K562 (cell line): ENCODE results near the gene SCYL1. TPM values are rescaled to one million over a fixed set of nuclear protein-coding genes. Genes with fewer than 3 reads are reported as not detected.

Experiments used
- ATAC-seq: fragments of 200-7000 bp; cut with Tn5 transposase; 3 replicates; pipeline ENCODE4 v1.9.1; 2020; ENCODE audit warnings: moderate library complexity
- BruUV-seq: library from RNA; stranded (reverse); fragments of 400-500 nt; replicated peaks from 2 replicates; lab custom pipeline; 2021; lab: Mats Ljungman, UMichigan
- CTCF ChIA-PET: fragments of 300-600 bp; formaldehyde crosslinking; extraction: SDS; loops from one replicate; lab custom pipeline; 2021; ENCODE audit warnings: low intra/inter-chr PET ratio; lab: Yijun Ruan, JAX
- POLR2A ChIA-PET: fragments of 300-600, 350-650 bp; sonication (Branson Sonifier 250); formaldehyde crosslinking; extraction: SDS; loops from one replicate; lab custom pipeline; 2021; ENCODE audit warnings: antibody characterized with exemption, inconsistent platforms; lab: Yijun Ruan, JAX
- DNase-seq, 4 experiments: peaks; one replicate each; pipeline versions ENCODE4 v3.0.0 to v3.0.0-alpha.2; 2011 to 2018; ENCODE audit warnings: low spot score in 3 of 4, mixed read lengths in 3 of 4; ENCODE audit errors: extremely low read depth in 1 of 4
- FAIRE-seq: peaks from 2 replicates; lab custom pipeline; 2011; peaks lifted over from hg19 to GRCh38; lab: Jason Lieb, UNC
- H2AFZ ChIP-seq: 2 replicates; pipeline ENCODE4 v1.6.0; 2011; ENCODE audit warnings: low read depth, low read length, control low read depth, inconsistent platforms
- H3K27ac ChIP-seq: fragments of 200-600 bp; 3 replicates; pipeline ENCODE4 v1.8.0; 2011; ENCODE audit warnings: low read depth, mild to moderate bottlenecking, control low read depth, inconsistent platforms, low read length, moderate library complexity, mixed read lengths; ENCODE audit errors: extremely low read depth
- H3K27me3 ChIP-seq, 2 experiments: fragments of 300-600 bp in 1 of 2; 2 replicates in 1 of 2; 3 replicates in 1 of 2; pipeline versions ENCODE4 v1.6.0 to v1.8.0; 2011; ENCODE audit warnings: inconsistent platforms in 2 of 2, low read length in 2 of 2, mild to moderate bottlenecking in 1 of 2, mixed read lengths in 1 of 2, moderate library complexity in 1 of 2; ENCODE audit not compliant: control insufficient read depth in 2 of 2, insufficient read depth in 2 of 2
- H3K36me3 ChIP-seq: fragments of 300-600 bp; 3 replicates; pipeline ENCODE4 v1.8.0; 2011; ENCODE audit warnings: mild to moderate bottlenecking, low read length, inconsistent platforms; ENCODE audit not compliant: control insufficient read depth, insufficient read depth
- H3K4me1 ChIP-seq, 2 experiments: fragments of 200-600 bp in 1 of 2; replicated peaks in 1 of 2; 2 replicates in 1 of 2; 3 replicates in 1 of 2; pipeline versions ENCODE4 v1.5.1 to v1.8.0; 2011; ENCODE audit warnings: inconsistent platforms in 2 of 2, low read length in 2 of 2, mild to moderate bottlenecking in 1 of 2, mixed read lengths in 1 of 2, moderate library complexity in 1 of 2; ENCODE audit not compliant: control insufficient read depth in 2 of 2, insufficient read depth in 2 of 2
- H3K4me2 ChIP-seq: 2 replicates; pipeline ENCODE4 v1.6.1; 2011; ENCODE audit warnings: low read length, control low read depth, inconsistent platforms, mixed read lengths; ENCODE audit not compliant: insufficient read depth
- H3K4me3 ChIP-seq: fragments of 200-600 bp; sonication (generic), shearing (Covaris generic); 2 replicates; pipeline ENCODE4 v1.5.1; 2016; ENCODE audit warnings: control low read depth, inconsistent platforms
- H3K79me2 ChIP-seq: fragments of 200-600 bp; 3 replicates; pipeline ENCODE4 v1.8.0; 2011; ENCODE audit warnings: low read length, inconsistent platforms; ENCODE audit not compliant: control insufficient read depth, insufficient read depth
- H3K9ac ChIP-seq, 2 experiments: 2 replicates each; pipeline versions ENCODE4 v1.6.0 to v1.6.1; 2011; ENCODE audit warnings: low read depth in 2 of 2, low read length in 2 of 2, control low read depth in 1 of 2, inconsistent platforms in 1 of 2, mild to moderate bottlenecking in 1 of 2, mixed read lengths in 1 of 2; ENCODE audit not compliant: insufficient read depth in 1 of 2
- H3K9me1 ChIP-seq: one replicate; pipeline ENCODE4 v1.6.0; 2011; ENCODE audit warnings: inconsistent platforms, mild to moderate bottlenecking, low read length, moderate library complexity; ENCODE audit not compliant: control insufficient read depth, insufficient read depth
- H3K9me3 ChIP-seq: replicated peaks from 2 replicates; pipeline ENCODE4 v1.5.1; 2011; ENCODE audit warnings: low read depth, low read length, inconsistent platforms; ENCODE audit not compliant: control insufficient read depth, insufficient read depth
- H4K20me1 ChIP-seq: replicated peaks from 2 replicates; pipeline ENCODE4 v1.6.1; 2011; ENCODE audit warnings: low read length, inconsistent platforms, mixed read lengths; ENCODE audit not compliant: control insufficient read depth, insufficient read depth
- KLF6 ChIP-seq: fragments of 250-450 bp; sonication (Bioruptor Pico); IDR thresholded peaks from 2 replicates; pipeline ENCODE4 v1.4.0; 2020; ENCODE audit warnings: mild to moderate bottlenecking, moderate library complexity, borderline replicate concordance
- POLR2G ChIP-seq: fragments of 200-400 bp; formaldehyde crosslinking; IDR thresholded peaks from 2 replicates; pipeline ENCODE4 v1.6.1; 2017; ENCODE audit warnings: low read depth, mild to moderate bottlenecking, antibody characterized with exemption, low read length, moderate library complexity
- PPARD ChIP-seq: fragments of 250-450 bp; sonication (Bioruptor Pico); IDR thresholded peaks from 2 replicates; pipeline ENCODE4 v1.8.0; 2022; ENCODE audit warnings: inconsistent platforms, mild to moderate bottlenecking, moderate library complexity
- PYGO2 ChIP-seq: fragments of 450-650 bp; IDR thresholded peaks from 2 replicates; pipeline ENCODE4 v1.6.1; 2016; ENCODE audit warnings: mild to moderate bottlenecking, missing genetic modification characterization, moderate library complexity, missing compliant biosample characterization
- SRF ChIP-seq, 2 experiments: fragments of 250-450, 450-650 bp in 1 of 2; sonication (Bioruptor Pico) in 1 of 2; sonication (generic) in 1 of 2; formaldehyde crosslinking; IDR thresholded peaks; 2 replicates each; pipeline versions ENCODE4 v1.5.0 to v1.5.1; 2020 to 2022; ENCODE audit warnings: mild to moderate bottlenecking in 1 of 2, missing genetic modification reagents in 1 of 2
- WGBS: fragments of 100-300 bp; shearing (Covaris generic); methylation state at CpG from one replicate; pipeline ENCODE4 v1.1.6; 2016; ENCODE audit warnings: low coverage, mixed read lengths; ENCODE audit not compliant: insufficient coverage; ENCODE audit errors: missing lambda C conversion rate; 5-methylcytosine and 5-hydroxymethylcytosine counted together
- in situ Hi-C: fragments of 300-500 bp; cut with MboI; formaldehyde crosslinking; loops from 4 replicates; pipeline ENCODE4 v1.15.0; 2018; ENCODE audit warnings: inconsistent platforms, mixed read lengths
- intact Hi-C: fragments of 100-400 bp; cut with micrococcal nuclease; formaldehyde crosslinking; loops from 2 replicates; pipeline ENCODE4 v1.14.2; 2022
- polyA plus RNA-seq, 8 experiments: library from polyadenylated mRNA; depleted of rRNA in 4 of 8; stranded (reverse) in 5 of 8; unstranded in 3 of 8; fragments of >200 nt; fragmentation: Nextera tagmentation in 2 of 8; fragmentation: Illumina TruSeq in 1 of 8; extraction: Ambion mirVana in 2 of 8; extraction: Trizol in 1 of 8; gene quantifications; 2 replicates each; pipeline versions ENCODE4 v1.2.1 to v1.2.3, GENCODE V29; 2011 to 2014; ENCODE audit warnings: inconsistent platforms in 1 of 8, missing spikeins in 1 of 8
- total RNA-seq, 7 experiments: library from RNA; depleted of rRNA in 6 of 7; stranded (reverse); fragments of >200 nt in 6 of 7; fragmentation: Illumina TruSeq in 2 of 7; extraction: Trizol in 2 of 7; gene quantifications; 2 replicates each; pipeline versions ENCODE4 v1.2.1 to v1.2.3, GENCODE V29; 2011 to 2021; ENCODE audit warnings: low replicate concordance in 1 of 7
- TF ChIP-seq, protein P1 (sequence below): IDR thresholded peaks from 2 replicates; pipeline ENCODE4 v1.6.1; 2011; ENCODE audit warnings: borderline replicate concordance, low read depth, mild to moderate bottlenecking, moderate library complexity, low read length; ENCODE audit not compliant: insufficient read depth, poor library complexity, severe bottlenecking
- TF ChIP-seq, protein P2 (sequence below): fragments of 450-650 bp; formaldehyde crosslinking; IDR thresholded peaks from 2 replicates; pipeline ENCODE4 v1.4.0; 2020; ENCODE audit warnings: mild to moderate bottlenecking, moderate library complexity
- TF ChIP-seq, protein P3 (sequence below): sonication (generic); formaldehyde crosslinking; IDR thresholded peaks from 2 replicates; pipeline ENCODE4 v1.8.1; 2023; ENCODE audit warnings: mild to moderate bottlenecking, missing genetic modification reagents
- TF ChIP-seq, protein P4 (sequence below): fragments of 450-650 bp; formaldehyde crosslinking; IDR thresholded peaks from 2 replicates; pipeline ENCODE4 v1.4.0; 2022; ENCODE audit warnings: missing genetic modification characterization
- TF ChIP-seq, protein P5 (sequence below): sonication (generic); formaldehyde crosslinking; IDR thresholded peaks from 2 replicates; pipeline ENCODE4 v1.5.0; 2020; ENCODE audit warnings: missing genetic modification reagents

SCYL1 gene
- total and polyA plus RNA-seq, 9 of the 15 experiments (the other 6 are each of a cell fraction or from before 2014, with no cell fraction given) = 1.9 to 145 (median 57.6) TPM

DNA sequence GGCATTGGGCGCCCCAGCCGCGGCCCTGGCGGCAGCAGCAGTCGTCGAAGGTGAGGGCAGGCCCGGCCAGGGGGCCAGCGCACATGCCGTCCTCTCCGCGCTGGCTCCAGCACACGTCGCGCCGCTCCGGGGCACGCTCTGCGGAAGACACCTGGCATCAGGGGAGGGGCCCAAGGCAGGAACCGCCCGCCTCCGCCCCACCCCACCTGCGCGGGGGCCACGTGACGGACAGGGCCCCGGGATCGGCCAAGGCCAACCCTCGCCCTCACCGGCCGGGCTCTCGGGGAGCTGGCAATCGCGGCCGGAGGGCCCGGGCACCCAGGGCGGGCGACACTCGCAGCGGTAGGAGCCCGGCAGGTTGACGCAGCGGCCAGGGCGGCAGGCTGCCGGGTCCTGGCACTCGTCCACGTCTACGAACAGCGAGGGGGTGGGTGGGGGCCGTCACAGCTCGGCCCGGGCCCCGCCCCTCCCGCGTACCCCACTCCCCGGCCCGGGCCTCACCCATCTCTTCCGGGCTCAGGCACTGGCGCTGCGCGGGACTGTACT, 14.9 kb downstream of the SCYL1 start:
- Histone ChIP-seq H3K27me3 (no peaks in the 10 kb centered on the region), H3K79me2 (no peaks in the 10 kb centered on the region; the same call in 2 of the 3 replicates), H2AFZ (peak overlapping the region; percentile 99; the same call in 1 of the 2 replicates), H4K20me1 (no peaks in the 10 kb centered on the region), H3K36me3 (peaks cover 44% of the 10 kb centered on the region; the same call in 1 of the 3 replicates), H3K4me2 (peak overlapping the region; percentile 99), H3K27ac (peak overlapping the region; percentile 78; the same call in 1 of the 3 replicates), H3K9me1 (no peaks in the 10 kb centered on the region), H3K4me3 (peak overlapping the region; percentile 76), H3K9me3 (no peaks in the 10 kb centered on the region), H3K9ac (peak overlapping the region in 1 of 2 experiments; percentile 95; a peak in 3 of 4 replicates), H3K4me1 (peaks cover 9 to 46% of the 10 kb centered on the region in 2 experiments)
- no TSS peak for BruUV-seq
- ATAC-seq (no peak; the same call in 2 of the 3 replicates), DNase-seq (peak in 1 of 4 experiments; percentile 44), FAIRE-seq (no peak)
- TF ChIP-seq POLR2G (peak; percentile 64), KLF6 (peak; percentile 26; the same call in 1 of the 2 replicates), PPARD (CRISPR knock-in tag) (no peak), SRF (CRISPR knock-in tag; IDR thresholded peaks at IDR 0.05) (no peak), PYGO2 (no peak)
- TF ChIP-seq, protein P1, sequence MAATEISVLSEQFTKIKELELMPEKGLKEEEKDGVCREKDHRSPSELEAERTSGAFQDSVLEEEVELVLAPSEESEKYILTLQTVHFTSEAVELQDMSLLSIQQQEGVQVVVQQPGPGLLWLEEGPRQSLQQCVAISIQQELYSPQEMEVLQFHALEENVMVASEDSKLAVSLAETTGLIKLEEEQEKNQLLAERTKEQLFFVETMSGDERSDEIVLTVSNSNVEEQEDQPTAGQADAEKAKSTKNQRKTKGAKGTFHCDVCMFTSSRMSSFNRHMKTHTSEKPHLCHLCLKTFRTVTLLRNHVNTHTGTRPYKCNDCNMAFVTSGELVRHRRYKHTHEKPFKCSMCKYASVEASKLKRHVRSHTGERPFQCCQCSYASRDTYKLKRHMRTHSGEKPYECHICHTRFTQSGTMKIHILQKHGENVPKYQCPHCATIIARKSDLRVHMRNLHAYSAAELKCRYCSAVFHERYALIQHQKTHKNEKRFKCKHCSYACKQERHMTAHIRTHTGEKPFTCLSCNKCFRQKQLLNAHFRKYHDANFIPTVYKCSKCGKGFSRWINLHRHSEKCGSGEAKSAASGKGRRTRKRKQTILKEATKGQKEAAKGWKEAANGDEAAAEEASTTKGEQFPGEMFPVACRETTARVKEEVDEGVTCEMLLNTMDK = peak; percentile 89
- TF ChIP-seq, protein P2, sequence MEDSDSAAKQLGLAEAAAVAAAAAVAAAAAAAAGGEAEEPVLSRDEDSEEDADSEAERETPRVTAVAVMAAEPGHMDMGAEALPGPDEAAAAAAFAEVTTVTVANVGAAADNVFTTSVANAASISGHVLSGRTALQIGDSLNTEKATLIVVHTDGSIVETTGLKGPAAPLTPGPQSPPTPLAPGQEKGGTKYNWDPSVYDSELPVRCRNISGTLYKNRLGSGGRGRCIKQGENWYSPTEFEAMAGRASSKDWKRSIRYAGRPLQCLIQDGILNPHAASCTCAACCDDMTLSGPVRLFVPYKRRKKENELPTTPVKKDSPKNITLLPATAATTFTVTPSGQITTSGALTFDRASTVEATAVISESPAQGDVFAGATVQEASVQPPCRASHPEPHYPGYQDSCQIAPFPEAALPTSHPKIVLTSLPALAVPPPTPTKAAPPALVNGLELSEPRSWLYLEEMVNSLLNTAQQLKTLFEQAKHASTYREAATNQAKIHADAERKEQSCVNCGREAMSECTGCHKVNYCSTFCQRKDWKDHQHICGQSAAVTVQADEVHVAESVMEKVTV = 0 out of 2 replicates have a peak, but pooled peaks have one; percentile 24
- TF ChIP-seq, protein P3, sequence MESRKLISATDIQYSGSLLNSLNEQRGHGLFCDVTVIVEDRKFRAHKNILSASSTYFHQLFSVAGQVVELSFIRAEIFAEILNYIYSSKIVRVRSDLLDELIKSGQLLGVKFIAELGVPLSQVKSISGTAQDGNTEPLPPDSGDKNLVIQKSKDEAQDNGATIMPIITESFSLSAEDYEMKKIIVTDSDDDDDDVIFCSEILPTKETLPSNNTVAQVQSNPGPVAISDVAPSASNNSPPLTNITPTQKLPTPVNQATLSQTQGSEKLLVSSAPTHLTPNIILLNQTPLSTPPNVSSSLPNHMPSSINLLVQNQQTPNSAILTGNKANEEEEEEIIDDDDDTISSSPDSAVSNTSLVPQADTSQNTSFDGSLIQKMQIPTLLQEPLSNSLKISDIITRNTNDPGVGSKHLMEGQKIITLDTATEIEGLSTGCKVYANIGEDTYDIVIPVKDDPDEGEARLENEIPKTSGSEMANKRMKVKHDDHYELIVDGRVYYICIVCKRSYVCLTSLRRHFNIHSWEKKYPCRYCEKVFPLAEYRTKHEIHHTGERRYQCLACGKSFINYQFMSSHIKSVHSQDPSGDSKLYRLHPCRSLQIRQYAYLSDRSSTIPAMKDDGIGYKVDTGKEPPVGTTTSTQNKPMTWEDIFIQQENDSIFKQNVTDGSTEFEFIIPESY (CRISPR knock-in tag) = peak; percentile 46
- TF ChIP-seq, protein P4, sequence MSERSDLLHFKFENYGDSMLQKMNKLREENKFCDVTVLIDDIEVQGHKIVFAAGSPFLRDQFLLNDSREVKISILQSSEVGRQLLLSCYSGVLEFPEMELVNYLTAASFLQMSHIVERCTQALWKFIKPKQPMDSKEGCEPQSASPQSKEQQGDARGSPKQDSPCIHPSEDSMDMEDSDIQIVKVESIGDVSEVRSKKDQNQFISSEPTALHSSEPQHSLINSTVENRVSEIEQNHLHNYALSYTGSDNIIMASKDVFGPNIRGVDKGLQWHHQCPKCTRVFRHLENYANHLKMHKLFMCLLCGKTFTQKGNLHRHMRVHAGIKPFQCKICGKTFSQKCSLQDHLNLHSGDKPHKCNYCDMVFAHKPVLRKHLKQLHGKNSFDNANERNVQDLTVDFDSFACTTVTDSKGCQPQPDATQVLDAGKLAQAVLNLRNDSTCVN (CRISPR knock-in tag) = no peak
- TF ChIP-seq, protein P5, sequence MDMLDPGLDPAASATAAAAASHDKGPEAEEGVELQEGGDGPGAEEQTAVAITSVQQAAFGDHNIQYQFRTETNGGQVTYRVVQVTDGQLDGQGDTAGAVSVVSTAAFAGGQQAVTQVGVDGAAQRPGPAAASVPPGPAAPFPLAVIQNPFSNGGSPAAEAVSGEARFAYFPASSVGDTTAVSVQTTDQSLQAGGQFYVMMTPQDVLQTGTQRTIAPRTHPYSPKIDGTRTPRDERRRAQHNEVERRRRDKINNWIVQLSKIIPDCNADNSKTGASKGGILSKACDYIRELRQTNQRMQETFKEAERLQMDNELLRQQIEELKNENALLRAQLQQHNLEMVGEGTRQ (CRISPR knock-in tag) = 0 out of 2 replicates have a peak, but pooled peaks have one; percentile 10
- intact Hi-C loops (loop anchor here (1.0 to 10.0 kb wide), 3 partner anchors 30 to 275 kb away; partner anchors contain the start of gene ZNRD2), in situ Hi-C loops (no loop called here)
- CTCF ChIA-PET = interaction anchor here (0.9 to 3.1 kb wide), 3 partner anchors 33 to 278 kb away, joined by 3 to 63 read pairs (median 6); partner anchors contain the start of genes FAM89B and ZNRD2
- WGBS = 16% methylated on average over 11 of the region's 60 CpGs
- POLR2A ChIA-PET = interaction anchor here (0.6 to 2.7 kb wide), 11 partner anchors 12 to 121 kb away, joined by 3 to 16 read pairs (median 5); partner anchors contain the start of genes FAM89B, MALAT1, NEAT1 and ZNRD2
